Activated CD4-positive, alpha-beta T cell treated with anti-CD3 and anti-CD28 coated beads, Interleukin-2, amount 10 ng/mL, durations not matched to agents 7 days and 5 days (primary cell): Measurements from ENCODE around the gene CER1. TPM values are rescaled to one million over a fixed set of nuclear protein-coding genes. Genes with fewer than 3 reads are reported as not detected.
"Not testable (repeated sequence)": the region's sequence is repeated elsewhere in the genome, so short reads cannot be mapped to it uniquely, and the experiment has no call there.

Experiments
- CTCF ChIA-PET: fragments of 350-600 bp; sonication (Branson Sonifier 250); formaldehyde crosslinking; loops from one replicate; lab custom pipeline; 2021; ENCODE audit warnings: antibody characterized with exemption; lab: Charles Lee
- POLR2A ChIA-PET: fragments of 350-600 bp; sonication (Branson Sonifier 250); formaldehyde crosslinking; loops from one replicate; lab custom pipeline; 2021; ENCODE audit warnings: antibody characterized with exemption; lab: Charles Lee
- DNase-seq: peaks from one replicate; pipeline ENCODE4 v3.0.0-alpha.2; 2020
- H3K27ac Mint-ChIP-seq: one replicate; pipeline ENCODE4 v1.8.0; 2021; ENCODE audit warnings: mild to moderate bottlenecking, moderate library complexity, mixed read lengths
- H3K27me3 Mint-ChIP-seq: one replicate; pipeline ENCODE4 v1.8.0; 2021; ENCODE audit warnings: mixed read lengths
- H3K36me3 Mint-ChIP-seq: one replicate; pipeline ENCODE4 v1.8.0; 2021; ENCODE audit warnings: low read depth, mixed read lengths
- H3K4me1 Mint-ChIP-seq: one replicate; pipeline ENCODE4 v1.8.0; 2021; ENCODE audit warnings: mixed read lengths
- H3K4me3 Mint-ChIP-seq: one replicate; pipeline ENCODE4 v1.8.0; 2021; ENCODE audit warnings: mild to moderate bottlenecking, moderate library complexity, mixed read lengths
- H3K9me3 Mint-ChIP-seq: one replicate; pipeline ENCODE4 v1.8.0; 2021; ENCODE audit warnings: mixed read lengths
- total RNA-seq, 2 experiments: library from RNA; stranded (reverse); gene quantifications; one replicate each; pipeline ENCODE4 v1.2.3, GENCODE V29; 2021

CER1 gene
- total RNA-seq, 2 experiments from 2014 or later, result not detected

- Mint-ChIP-seq H3K4me1 (no peaks in the 10 kb centered on the region), H3K27ac (no peak overlapping the region), H3K9me3 (peaks cover 25% of the 10 kb centered on the region), H3K36me3 (peaks cover 2% of the 10 kb centered on the region), H3K27me3 (peaks cover 16% of the 10 kb centered on the region), H3K4me3 (no peak overlapping the region)
- CTCF ChIA-PET, result no interaction called here
- DNase-seq, result no peak
- POLR2A ChIA-PET, result no interaction called here
Observed at GRCh38 chr9:14705079-14705478, 17.5 kb downstream of the CER1 start.

DNA sequence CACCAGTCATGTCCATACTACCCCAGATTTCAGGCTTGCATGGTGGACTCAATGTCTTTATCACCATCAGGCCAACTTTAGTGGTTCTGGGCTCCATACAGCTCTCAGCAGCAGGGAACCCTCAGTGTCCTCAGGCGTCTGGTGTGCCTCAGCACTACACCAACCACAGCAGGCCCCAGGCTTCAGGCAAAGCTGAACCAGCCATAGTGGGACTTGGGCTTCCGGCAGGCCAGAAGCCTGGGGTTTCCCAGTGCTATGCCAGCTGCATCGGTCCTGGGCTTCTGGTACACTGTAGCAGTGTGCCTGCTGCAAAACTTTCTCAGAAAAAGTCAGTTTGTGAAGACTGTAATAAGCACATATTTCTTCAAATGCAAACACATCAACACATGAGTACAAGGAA is 18.3 kb downstream of the CER1 start:
- ChIA-PET CTCF (interaction anchor here (0.6 kb wide), 1 partner anchor 425 kb away, joined by 3 read pairs; no protein-coding TSS in a partner anchor), POLR2A (no interaction called here)
- H3K27me3 Mint-ChIP-seq, result peaks cover 11% of the 10 kb centered on the region
- H3K4me3 Mint-ChIP-seq, result no peak overlapping the region
- H3K27ac Mint-ChIP-seq, result no peak overlapping the region
- no peaks in the 10 kb centered on the region for H3K4me1 Mint-ChIP-seq
- peaks cover 23% of the 10 kb centered on the region for H3K9me3 Mint-ChIP-seq
- no peak for DNase-seq
- peaks cover 2% of the 10 kb centered on the region for H3K36me3 Mint-ChIP-seq

DNA sequence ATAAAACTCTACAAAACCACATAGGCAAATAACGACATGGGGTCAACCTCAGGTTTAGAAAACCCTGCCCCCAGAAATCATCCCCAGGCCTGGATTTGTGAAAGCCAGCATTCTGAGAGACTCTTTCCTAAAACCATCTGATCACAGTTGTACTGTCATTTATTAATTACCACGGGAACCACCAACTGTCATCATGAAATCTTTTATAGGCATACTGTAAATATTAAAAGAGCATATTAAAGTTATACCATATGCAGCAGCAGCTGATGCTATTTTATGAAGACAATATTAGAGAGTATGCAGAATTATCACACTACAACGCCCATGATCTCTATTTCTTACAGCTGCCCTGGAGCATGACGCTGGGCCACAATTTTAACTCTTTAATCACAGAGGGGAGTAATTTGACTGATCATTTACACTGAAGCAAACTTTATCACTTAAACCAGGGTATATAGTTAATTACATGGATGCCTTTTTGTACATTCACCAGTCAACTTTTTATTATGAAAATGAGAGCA is 20.3 kb downstream of the CER1 start:
- no peak for DNase-seq
- Mint-ChIP-seq H3K4me1 (no peaks in the 10 kb centered on the region), H3K36me3 (peaks cover 2% of the 10 kb centered on the region), H3K27ac (no peak overlapping the region), H3K4me3 (no peak overlapping the region), H3K27me3 (peaks cover 8% of the 10 kb centered on the region), H3K9me3 (peaks cover 22% of the 10 kb centered on the region)
- CTCF ChIA-PET, result no interaction called here
- POLR2A ChIA-PET, result no interaction called here

DNA sequence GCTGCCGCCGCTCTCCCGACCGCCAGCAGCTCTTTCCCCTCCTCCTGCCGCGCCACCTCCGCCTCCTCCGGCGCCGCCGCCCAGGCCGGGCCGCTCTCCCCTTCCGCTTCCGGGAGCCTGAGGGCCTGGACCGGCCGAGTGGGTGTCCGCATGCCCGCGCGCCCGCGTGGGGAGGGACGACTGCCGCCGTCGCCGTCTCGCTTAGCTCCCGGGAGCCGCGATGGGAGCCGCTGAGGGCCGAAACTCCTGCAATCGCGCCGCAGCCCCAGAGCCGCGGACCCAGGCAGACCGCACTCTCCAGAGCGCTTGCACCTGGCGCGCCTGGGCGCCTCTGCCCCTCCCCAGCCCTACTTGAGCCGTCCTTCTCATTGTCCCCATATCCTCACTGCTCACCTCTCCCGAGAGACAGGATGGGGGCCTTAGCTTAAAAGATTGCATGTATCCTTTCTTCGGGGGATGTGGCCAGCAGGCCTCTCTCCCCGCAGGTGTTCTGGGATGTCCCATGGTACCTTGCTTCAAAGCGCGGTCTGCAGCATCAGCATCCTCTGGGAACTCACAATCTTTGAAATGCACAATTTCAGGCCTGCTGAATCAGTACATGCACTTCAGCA is 29.2 kb downstream of the CER1 start, which contains the start of gene ZDHHC21:
Gene ZDHHC21 (minus strand): TSS at position 182 of the 611 bp plus-strand sequence. CDS start 19,092 bp downstream, outside the sequence.
- POLR2A ChIA-PET, result no interaction called here
- H3K4me3 Mint-ChIP-seq, result peak within 1 kb of the TSS; percentile 89
- CTCF ChIA-PET, result interaction anchor here (0.6 kb wide), 1 partner anchor 358 kb away, joined by 3 read pairs; no protein-coding TSS in a partner anchor

DNA sequence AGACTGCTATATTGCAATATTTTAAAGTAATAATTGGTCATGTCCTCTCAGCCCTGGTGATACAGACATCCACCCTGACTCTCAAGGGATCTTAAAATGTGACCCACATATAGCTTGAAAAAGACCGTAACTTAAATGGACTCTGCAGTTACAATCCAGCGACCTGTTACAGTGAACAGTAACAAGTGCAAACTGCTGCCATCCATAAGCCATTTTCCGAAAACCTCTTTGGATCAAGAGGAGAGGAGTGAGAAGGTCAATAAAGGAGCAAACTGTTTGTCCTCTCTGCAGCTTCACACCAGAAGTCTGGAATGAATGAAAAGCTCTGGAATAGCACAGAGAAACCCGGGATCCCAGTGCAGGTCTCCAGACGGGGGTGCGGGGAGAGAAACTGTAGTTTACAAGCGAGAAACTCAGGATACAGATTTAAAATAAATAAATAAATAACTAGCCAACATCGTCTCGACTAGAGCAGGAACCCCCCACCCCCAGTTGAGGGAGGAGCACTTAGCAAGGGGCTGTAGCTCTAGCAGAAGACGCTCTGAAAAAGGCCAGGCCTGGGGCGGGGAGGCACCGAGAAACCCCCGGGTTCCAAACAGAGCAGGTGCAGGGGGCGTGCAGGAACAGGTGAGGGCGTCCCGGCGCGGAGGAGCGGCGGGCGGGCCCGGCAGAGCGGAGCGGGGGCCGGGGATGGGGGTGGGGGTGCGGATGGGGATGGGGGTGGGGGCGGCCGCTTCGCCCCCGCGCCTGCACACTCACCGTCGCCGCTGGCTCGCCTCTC is 29.9 kb downstream of the CER1 start:
- ChIA-PET CTCF (no interaction called here), POLR2A (no interaction called here)
- peaks cover 10% of the 10 kb centered on the region for H3K36me3 Mint-ChIP-seq
- H3K27ac Mint-ChIP-seq, result peak overlapping the region; percentile 92
- DNase-seq, result peak; percentile 34
- peaks cover 9% of the 10 kb centered on the region for H3K27me3 Mint-ChIP-seq
- H3K4me1 Mint-ChIP-seq, result peaks cover 31% of the 10 kb centered on the region
- H3K4me3 Mint-ChIP-seq, result peak overlapping the region; percentile 89
- H3K9me3 Mint-ChIP-seq, result no peaks in the 10 kb centered on the region

More for the DNA sequence above, 29.2 kb downstream of the CER1 start, which contains the start of gene ZDHHC21:
- DNase-seq, result peak; percentile 53
- Mint-ChIP-seq H3K27me3 (peaks cover 12% of the 10 kb centered on the region), H3K4me1 (peaks cover 31% of the 10 kb centered on the region), H3K9me3 (no peaks in the 10 kb centered on the region), H3K27ac (peak within 1 kb of the TSS; percentile 92), H3K36me3 (peaks cover 10% of the 10 kb centered on the region)

DNA sequence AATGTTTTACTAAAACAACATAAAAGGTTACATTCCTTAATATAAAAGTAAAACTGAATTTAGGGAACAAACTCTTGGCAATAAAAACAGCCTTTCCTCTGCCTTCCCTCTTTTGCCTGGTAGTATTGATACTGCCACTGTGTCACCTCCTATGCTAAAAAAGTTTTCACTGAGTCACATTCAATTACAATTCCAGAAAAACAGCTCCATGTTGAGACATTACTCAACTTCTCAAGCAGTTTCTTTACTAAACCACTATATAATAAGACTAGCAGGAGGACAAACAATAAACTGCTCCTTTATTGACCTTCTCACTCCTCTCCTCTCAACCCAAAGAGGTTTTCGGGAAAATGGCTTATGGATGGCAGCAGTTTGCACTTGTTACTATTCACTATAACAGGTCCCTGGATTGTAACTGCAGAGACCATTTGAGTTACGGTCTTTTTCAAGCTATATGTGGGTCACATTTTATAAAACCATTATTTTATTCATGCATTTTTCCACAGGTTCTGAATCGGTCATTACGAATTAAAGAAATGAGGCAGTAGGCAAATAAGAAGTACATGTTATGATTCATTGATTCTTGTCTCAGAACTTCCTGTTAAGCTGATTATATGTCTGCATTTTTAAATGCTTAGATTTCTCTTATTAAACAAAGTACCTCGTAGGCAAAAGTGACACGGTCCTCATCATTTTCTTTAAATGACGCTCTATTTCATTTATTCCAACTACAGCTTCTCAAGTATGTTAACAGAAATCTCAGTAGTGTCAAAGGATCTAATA is 31.4 kb downstream of the CER1 start:
- Mint-ChIP-seq H3K27ac (no peak overlapping the region), H3K36me3 (peaks cover 10% of the 10 kb centered on the region), H3K4me1 (peaks cover 31% of the 10 kb centered on the region), H3K4me3 (no peak overlapping the region), H3K27me3 (no peaks in the 10 kb centered on the region), H3K9me3 (no peaks in the 10 kb centered on the region)
- CTCF ChIA-PET, result interaction anchor here (1.2 kb wide), 1 partner anchor 13 kb away, joined by 3 read pairs; no protein-coding TSS in a partner anchor
- POLR2A ChIA-PET, result no interaction called here
- no peak for DNase-seq

DNA sequence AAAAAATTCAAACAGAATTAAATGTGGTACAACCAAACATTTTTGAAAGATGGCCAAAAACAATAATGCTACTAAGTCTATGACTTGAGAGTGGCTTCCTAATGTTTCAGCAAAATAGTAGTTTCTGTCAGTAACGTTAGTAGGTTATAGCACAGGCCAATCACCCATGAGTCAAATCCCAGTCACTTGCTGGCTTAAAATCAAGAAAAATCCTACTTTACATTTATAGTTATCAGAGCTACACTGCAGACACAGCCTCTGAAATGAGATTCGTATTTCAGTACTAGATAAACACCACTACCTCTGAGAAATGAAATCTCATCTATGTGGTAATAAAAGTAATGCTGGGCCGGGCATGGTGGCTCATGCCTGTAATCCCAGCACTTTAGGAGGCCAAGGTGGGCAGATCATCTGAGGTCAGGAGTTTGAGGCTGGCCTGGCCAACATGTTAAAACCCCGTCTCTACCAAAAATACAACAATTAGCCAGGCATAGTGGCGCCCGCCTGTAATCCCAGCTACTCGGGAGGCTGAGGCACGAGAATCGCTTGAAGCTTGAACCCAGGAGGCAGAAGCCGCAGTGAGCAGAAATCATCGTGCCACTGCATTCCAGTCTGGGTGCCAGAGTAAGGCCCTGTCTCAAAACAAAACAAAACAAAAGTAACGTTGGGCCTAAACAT is 35.4 kb downstream of the CER1 start:
- Mint-ChIP-seq H3K27me3 (no peaks in the 10 kb centered on the region), H3K4me1 (peaks cover 22% of the 10 kb centered on the region), H3K36me3 (peaks cover 28% of the 10 kb centered on the region), H3K4me3 (no peak overlapping the region), H3K27ac (no peak overlapping the region), H3K9me3 (peaks cover 3% of the 10 kb centered on the region)
- CTCF ChIA-PET, result interaction anchor here (0.8 kb wide), 1 partner anchor 131 kb away, joined by 4 read pairs; no protein-coding TSS in a partner anchor
- POLR2A ChIA-PET, result no interaction called here
- no peak for DNase-seq

GRCh38 chr9:14686168-14686567 is 36.4 kb downstream of the CER1 start:
- POLR2A ChIA-PET, result no interaction called here
- peaks cover 13% of the 10 kb centered on the region for H3K4me1 Mint-ChIP-seq
- H3K4me3 Mint-ChIP-seq, result no peak overlapping the region
- H3K27me3 Mint-ChIP-seq, result no peaks in the 10 kb centered on the region
- H3K27ac Mint-ChIP-seq, result no peak overlapping the region
- no peak for DNase-seq
- H3K36me3 Mint-ChIP-seq, result peaks cover 31% of the 10 kb centered on the region
- CTCF ChIA-PET, result no interaction called here
- H3K9me3 Mint-ChIP-seq, result peaks cover 3% of the 10 kb centered on the region

DNA sequence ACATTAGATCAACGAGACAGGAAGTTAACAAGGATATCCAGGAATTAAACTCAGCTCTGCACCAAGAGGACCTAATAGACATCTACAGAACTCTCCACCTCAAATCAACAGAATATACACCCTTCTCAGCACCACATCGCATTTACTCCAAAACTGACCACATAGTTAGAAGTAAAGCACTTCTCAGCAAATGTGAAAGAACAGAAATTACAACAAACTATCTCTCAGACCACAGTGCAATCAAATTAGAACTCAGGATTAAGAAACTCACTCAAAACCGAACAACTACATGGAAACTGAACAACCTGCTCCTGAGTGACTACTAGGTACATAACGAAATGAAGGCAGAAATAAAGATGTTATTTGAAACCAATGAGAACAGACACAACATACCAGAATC is 39.9 kb downstream of the CER1 start:
- H3K4me1 Mint-ChIP-seq, CTCF ChIA-PET, H3K9me3 Mint-ChIP-seq, DNase-seq, H3K27ac Mint-ChIP-seq, H3K27me3 Mint-ChIP-seq, POLR2A ChIA-PET, H3K4me3 Mint-ChIP-seq: not testable (repeated sequence)
- peaks cover 21% of the 10 kb centered on the region for H3K36me3 Mint-ChIP-seq

DNA sequence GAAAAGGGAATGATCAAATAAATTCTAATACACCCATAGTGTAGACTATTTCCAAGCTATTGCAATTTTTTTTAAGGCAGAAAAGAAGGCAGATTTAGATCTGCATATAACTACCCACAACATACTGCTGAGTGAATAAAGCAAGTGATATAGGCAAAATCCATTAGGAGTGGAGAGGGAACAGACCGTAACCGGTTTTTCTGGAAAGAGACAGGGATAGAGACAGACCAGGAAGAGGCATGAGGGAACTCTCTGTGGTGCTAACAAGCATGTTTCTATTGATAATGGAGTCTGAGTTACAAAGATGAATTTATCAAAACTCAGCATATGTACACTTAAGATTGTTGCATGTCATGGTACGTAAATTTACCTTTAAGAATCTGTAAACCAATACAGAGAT is 43.8 kb downstream of the CER1 start:
- no peak overlapping the region for H3K27ac Mint-ChIP-seq
- DNase-seq, result no peak
- no peak overlapping the region for H3K4me3 Mint-ChIP-seq
- H3K27me3 Mint-ChIP-seq, result no peaks in the 10 kb centered on the region
- ChIA-PET POLR2A (no interaction called here), CTCF (interaction anchor here (1.2 kb wide), 1 partner anchor 12 kb away, joined by 3 read pairs; no protein-coding TSS in a partner anchor)
- no peaks in the 10 kb centered on the region for H3K9me3 Mint-ChIP-seq
- peaks cover 19% of the 10 kb centered on the region for H3K36me3 Mint-ChIP-seq
- peaks cover 3% of the 10 kb centered on the region for H3K4me1 Mint-ChIP-seq

DNA sequence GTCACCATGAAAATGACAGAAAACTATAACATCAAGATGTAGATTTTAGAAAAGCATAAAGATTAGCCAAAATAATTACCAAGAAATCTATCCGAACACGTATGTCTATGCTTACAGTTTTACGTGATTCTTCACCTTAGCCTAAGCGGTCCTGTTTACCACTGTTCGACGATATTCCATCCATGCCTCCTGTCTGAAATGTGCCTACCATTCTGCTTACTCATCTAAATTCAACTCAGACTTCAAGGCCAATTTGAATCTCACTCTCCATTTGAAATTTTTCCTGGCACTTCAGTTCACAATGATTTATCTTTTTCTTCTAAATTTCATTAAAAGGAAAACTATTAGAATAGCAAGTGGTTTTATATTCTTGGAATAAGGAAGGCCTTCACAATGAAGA is 44.7 kb downstream of the CER1 start:
- Mint-ChIP-seq H3K4me1 (peaks cover 3% of the 10 kb centered on the region), H3K4me3 (no peak overlapping the region), H3K27me3 (no peaks in the 10 kb centered on the region), H3K36me3 (peaks cover 16% of the 10 kb centered on the region), H3K27ac (no peak overlapping the region), H3K9me3 (no peaks in the 10 kb centered on the region)
- CTCF ChIA-PET, result interaction anchor here (1.2 kb wide), 1 partner anchor 13 kb away, joined by 3 read pairs; no protein-coding TSS in a partner anchor
- no peak for DNase-seq
- POLR2A ChIA-PET, result no interaction called here

DNA sequence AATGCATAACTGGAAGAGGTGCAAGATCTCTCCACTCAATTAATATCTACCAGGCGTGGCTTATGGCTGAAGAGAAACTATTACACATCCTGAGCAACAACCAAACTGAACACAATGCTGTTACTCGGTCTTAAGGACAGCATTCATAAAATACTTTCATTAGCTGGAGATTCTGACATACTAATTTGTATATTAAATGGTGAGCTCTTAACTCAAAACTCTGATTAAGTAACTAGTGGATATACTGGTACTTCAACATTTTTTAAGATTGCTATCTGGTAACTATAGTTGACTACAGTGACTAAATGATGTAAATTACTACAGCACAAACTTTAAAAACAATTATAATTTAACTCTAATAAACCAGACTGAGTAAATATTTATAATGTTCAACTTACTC is 45.1 kb downstream of the CER1 start:
- ChIA-PET CTCF (no interaction called here), POLR2A (no interaction called here)
- Mint-ChIP-seq H3K27me3 (no peaks in the 10 kb centered on the region), H3K4me1 (no peaks in the 10 kb centered on the region), H3K9me3 (no peaks in the 10 kb centered on the region), H3K27ac (no peak overlapping the region), H3K36me3 (peaks cover 14% of the 10 kb centered on the region), H3K4me3 (no peak overlapping the region)
- no peak for DNase-seq
